Uterine smooth muscle cell (primary cell): ENCODE measurements around the gene WFS1. TPM values are rescaled to one million over a fixed set of nuclear protein-coding genes. Genes with fewer than 3 reads are reported as not detected.

ENCODE experiments used
- total RNA-seq: library from RNA; depleted of rRNA; stranded (reverse); fragments of >200 nt; gene quantifications from 2 replicates; pipeline ENCODE4 v1.2.3, GENCODE V29; 2014

Gene WFS1
- total RNA-seq = 19.3 and 38.5 TPM in 2 replicates

GRCh38 chr4:6269616-6270511 is at the start of gene WFS1:
Gene WFS1 (plus strand): TSS chr4:6269850. CDS start chr4:6277456, 7,606 bp downstream.

Other genes starting within 250 kb of the WFS1 start
- 0.12 TPM in 1 of 2 replicates, not detected in the other for gene JAKMIP1, start 69.3 kb upstream of the WFS1 start, total RNA-seq
- 1.3 and 1.4 TPM in 2 replicates for gene PPP2R2C, start 202.8 kb downstream of the WFS1 start, total RNA-seq